Stimulated activated CD8-positive, alpha-beta memory T cell treated with anti-CD3 and anti-CD28 coated beads, Interleukin-7, amount 100 ng/mL, for 24 hours (primary cell): ENCODE data around the gene RNF144A.

ENCODE experiments used
- DNase-seq: peaks from one replicate; pipeline ENCODE4 v3.0.0-alpha.2; 2020; ENCODE audit warnings: low read depth

The RNF144A gene

DNA sequence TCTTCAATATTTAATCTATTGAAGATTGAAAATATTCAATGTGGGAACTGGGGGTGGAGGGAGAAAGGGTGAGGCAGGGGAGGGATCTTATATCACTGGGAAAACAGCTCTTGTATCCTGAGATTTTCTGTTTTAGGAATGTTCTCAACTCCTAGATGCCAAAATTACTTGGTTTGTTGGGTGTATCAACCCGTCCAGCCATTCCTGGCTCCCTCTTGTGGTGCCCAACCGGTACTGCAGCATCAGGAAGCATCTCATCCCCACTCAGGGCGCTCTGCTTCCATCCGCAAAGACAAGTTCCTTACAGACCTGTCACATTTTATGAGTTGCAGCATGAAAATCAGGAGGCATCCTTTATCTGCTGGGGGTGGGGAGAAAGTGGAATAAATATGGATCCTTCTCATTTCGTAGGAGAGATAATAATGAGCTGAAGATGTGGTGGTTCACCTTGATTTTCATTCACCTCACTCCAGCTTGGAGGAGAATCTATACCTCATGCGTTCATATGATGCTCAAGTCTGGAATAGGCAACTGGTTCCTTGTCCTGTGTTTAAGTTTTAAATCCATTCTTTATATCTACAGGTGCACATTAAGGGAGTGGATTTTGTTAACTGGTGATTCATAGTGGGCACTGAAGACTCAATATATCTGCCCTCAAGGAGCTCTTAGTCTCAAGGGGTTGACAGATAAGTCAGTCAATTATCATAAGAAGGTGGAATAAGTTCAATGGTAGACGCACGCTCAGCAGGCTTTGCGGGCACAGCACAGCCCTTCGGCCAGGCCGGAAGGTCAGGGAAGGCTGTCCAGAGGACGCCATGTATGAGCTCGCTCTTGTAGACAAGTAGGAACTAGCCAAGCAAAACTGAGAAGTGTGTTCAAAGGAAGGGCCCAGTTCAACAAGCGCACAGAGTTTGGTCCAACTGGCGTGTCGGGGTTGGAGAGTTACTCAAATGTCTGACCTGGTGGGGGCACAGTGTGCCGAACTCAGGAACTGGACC, 127.3 kb downstream of the RNF144A start:
- DNase-seq: peak; percentile 39

GRCh38 chr2:7045601-7046590, 128.7 kb downstream of the RNF144A start:
- DNase-seq: no peak

DNA sequence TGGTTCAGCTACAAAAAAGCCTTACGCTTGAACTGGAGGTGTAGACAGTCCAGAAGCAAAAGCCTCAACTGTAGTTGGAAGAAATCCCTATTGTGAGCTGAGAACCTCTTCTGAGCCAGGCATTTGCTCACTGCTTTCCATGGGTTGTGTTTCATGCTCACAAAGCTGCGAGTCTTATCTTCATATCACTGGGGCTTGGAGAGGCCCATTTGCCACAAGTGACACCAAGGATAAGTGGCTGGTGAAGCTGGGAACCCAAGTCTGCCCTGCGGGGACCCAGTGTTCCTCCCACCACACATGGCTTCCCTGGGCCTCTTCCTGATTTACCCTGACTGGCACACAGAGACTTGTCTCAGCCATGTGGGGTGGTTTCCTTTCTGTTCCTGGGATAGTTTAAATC, 130.4 kb downstream of the RNF144A start:
- DNase-seq: no peak

- no peak for DNase-seq
These were observed 131.6 kb downstream of the RNF144A start for GRCh38 chr2:7048762-7049294.

- DNase-seq: no peak
These were observed 135.2 kb downstream of the RNF144A start for GRCh38 chr2:7052404-7052803.

DNA sequence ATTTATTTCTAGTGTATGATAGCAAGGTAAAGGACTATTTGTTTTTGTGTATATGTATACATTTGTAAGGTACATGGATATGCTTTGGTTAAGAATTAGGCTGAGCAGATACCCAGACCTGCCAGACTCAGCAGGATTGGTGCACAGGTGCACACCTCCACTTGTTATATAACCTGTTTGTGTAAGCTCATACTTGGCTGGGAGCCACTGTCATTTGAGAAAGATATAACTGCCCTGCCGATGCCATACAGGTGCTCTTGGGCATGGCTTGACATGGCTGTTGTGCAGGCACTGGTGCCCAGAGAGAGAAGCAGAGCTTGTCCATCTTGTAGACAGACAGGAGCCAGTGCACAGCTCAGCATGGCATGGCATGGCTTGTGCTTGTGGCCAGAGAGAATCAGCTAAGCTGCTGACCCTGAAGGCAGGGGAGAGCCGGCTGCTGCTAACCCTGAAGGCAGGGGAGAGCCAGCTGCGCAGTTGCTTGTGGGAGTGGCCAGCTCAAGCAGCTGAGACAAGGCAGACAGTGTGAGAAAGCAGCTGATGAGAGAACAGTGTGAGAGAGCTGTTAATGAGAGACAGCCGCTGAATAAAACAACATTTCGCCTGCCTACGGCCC, 136.5 kb downstream of the RNF144A start:
- DNase-seq: no peak

GRCh38 chr2:7057865-7058400, 140.7 kb downstream of the RNF144A start:
- no peak for DNase-seq

DNA sequence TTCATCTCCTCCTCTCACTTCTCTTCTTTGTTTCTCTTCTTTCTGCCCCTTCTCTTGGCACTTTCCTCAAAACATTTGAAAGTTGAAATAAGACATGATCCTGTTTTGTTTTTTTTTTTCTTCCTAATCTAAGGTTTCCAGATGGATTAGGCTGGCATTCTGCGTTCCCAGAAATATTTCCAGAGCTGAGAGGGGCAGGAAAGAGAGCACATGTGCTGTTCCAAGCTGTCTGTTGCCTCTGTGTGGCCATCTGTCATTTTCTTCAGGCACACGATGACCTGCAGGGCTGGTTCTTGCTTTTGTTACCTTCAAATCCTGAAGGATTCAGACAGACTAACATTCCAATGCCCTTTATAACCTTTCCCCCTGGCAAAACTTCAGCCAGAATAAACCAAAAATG, 142.9 kb downstream of the RNF144A start:
- DNase-seq: no peak

- DNase-seq: no peak
These were observed 143.6 kb downstream of the RNF144A start for GRCh38 chr2:7060631-7061449.

- DNase-seq: no peak
These were observed 144.2 kb downstream of the RNF144A start for GRCh38 chr2:7061450-7061789.

- DNase-seq: no peak
These were observed 144.7 kb downstream of the RNF144A start for GRCh38 chr2:7061921-7062320.

- DNase-seq: no peak
These were observed 146.6 kb downstream of the RNF144A start for GRCh38 chr2:7063789-7064188.

DNA sequence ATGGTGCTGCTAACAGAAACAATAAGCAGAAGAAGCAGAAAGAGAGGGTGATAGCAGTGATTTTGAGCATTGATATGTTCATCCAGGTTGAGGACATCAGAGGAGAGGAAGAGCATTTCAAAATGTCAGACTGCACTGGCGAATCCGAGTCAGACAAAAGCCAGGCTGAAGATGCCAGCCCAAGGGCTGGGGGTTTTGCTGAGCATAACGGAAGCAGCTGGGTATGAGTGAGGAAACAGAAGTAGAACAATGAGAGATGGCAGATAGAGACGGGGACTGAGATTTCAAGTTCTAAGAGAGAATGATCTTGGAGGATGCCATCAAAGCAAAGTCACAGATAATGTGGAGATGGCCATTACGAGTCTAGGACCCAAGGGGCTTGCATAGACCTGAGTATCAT, 151.2 kb downstream of the RNF144A start:
- no peak for DNase-seq

- DNase-seq: no peak
These were observed 153.3 kb downstream of the RNF144A start for GRCh38 chr2:7070483-7070882.

DNA sequence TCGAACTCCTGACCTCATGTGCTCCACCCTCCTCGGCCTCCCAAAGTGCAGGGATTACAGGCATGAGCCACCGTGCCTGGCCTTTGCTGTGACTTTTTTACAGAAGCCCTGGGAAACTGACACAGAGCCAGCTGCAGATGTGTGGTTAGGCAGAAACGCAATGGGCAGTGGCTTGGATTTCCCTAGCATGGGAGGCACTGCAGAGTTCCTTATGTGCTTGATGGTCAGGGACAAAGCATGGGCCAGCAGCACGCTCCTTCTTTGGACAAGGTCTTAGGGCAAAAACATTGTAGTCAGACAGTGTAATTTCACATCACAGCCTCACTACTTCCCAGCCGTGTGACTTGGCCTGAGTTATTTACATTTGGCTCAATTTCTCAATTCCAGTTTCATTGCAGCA, 153.9 kb downstream of the RNF144A start:
- DNase-seq: no peak

DNA sequence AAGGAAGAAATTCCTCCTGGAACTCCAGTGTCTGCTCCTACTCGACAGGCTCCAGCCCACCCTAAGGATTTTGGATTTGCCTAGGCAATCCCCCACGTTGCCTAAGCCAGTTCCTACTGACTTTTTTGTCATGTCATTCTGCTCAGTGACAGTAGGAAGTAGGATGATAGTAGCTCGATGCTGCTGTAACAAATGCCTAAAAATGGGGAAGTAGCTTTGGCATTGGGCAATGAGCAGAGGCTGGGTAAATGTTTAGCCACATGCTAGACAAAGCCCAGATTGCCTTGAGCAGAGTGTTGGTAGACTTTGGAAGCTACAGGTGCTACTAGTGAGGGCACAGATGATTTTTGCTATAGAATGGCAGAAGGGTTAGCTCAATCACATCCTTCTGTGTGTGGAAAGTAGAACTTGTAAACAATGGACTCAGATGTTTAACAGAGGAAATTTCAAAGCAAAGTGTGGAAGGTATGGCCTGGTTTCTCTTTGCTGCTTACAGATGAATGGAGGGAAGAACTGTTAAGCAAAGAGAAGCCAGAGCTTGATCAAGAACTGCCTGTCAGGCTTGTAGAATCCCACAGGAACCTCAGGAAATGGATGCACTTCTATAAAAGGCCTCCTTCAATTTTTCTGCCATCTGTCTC, 154.8 kb downstream of the RNF144A start:
- no peak for DNase-seq

GRCh38 chr2:7073901-7074300, 156.7 kb downstream of the RNF144A start:
- DNase-seq: no peak

- no peak for DNase-seq
These were observed 158.6 kb downstream of the RNF144A start for GRCh38 chr2:7075834-7076233.

DNA sequence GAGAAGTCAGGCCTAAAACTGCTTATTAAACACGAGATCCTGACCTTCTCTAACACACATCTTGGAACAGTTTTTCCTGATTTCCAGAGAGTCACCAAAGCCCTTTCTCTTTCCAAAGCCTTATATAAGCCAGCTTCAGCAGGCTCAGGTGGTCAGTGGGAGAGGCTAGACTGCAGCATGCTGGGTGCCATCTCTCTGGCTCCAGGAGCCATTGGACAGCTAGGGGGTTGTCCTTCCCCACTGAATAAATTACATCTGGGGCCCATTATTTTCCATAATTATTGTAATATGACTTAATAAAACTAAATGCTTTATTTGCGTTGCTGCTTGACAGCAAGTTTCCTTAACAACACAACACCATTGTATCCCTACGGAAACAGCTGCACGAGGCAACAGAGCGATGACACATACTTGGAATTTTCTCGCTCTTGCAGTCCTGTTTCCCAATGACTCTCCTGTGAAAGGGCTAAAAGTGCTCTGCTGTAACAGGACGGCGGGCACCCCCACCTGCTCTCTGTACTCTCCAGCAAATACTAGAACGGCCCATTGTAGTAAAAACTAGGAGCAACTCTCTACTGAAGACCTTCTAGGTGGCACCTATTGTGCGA, 160.6 kb downstream of the RNF144A start:
- DNase-seq: no peak
